GM21825 (cell line): ENCODE data around the gene ESYT2.

Experiments
- ATAC-seq: cut with Tn5 transposase; IDR thresholded peaks from one replicate; pipeline ENCODE4 v1.9.1; 2021; ENCODE audit warnings: mild to moderate bottlenecking, moderate library complexity; ENCODE audit not compliant: unreplicated experiment

ESYT2 gene

GRCh38 chr7:158804335-158804734, 25.0 kb downstream of the ESYT2 start:
- no peak for ATAC-seq

- no peak for ATAC-seq
Observed at GRCh38 chr7:158803367-158803969, 25.8 kb downstream of the ESYT2 start.

- no peak for ATAC-seq
Observed at GRCh38 chr7:158802535-158803366, 26.6 kb downstream of the ESYT2 start.

- ATAC-seq, result no peak
Observed at GRCh38 chr7:158798741-158799140, 30.6 kb downstream of the ESYT2 start.

GRCh38 chr7:158796667-158797066, 32.6 kb downstream of the ESYT2 start:
- ATAC-seq, result no peak

GRCh38 chr7:158795272-158795671, 34.0 kb downstream of the ESYT2 start:
- no peak for ATAC-seq

- ATAC-seq, result no peak
Observed at GRCh38 chr7:158791107-158791506, 38.2 kb downstream of the ESYT2 start.

- no peak for ATAC-seq
Observed at GRCh38 chr7:158789842-158790241, 39.5 kb downstream of the ESYT2 start.

- no peak for ATAC-seq
Observed at GRCh38 chr7:158786898-158787297, 42.4 kb downstream of the ESYT2 start.

- ATAC-seq, result no peak
Observed at GRCh38 chr7:158784270-158784669, 45.0 kb downstream of the ESYT2 start.

GRCh38 chr7:158783595-158783994, 45.7 kb downstream of the ESYT2 start:
- no peak for ATAC-seq

- ATAC-seq, result no peak
Observed at GRCh38 chr7:158782761-158783401, 46.4 kb downstream of the ESYT2 start.

GRCh38 chr7:158781974-158782664, 47.2 kb downstream of the ESYT2 start:
- ATAC-seq, result no peak

- ATAC-seq, result no peak
Observed at GRCh38 chr7:158781217-158781973, 47.9 kb downstream of the ESYT2 start.

- ATAC-seq, result no peak
Observed at GRCh38 chr7:158779061-158780000, 50.0 kb downstream of the ESYT2 start.

- no peak for ATAC-seq
Observed at GRCh38 chr7:158778471-158778870, 50.8 kb downstream of the ESYT2 start.

- ATAC-seq, result no peak
Observed at GRCh38 chr7:158777793-158778192, 51.5 kb downstream of the ESYT2 start.

- ATAC-seq, result no peak
Observed at GRCh38 chr7:158776474-158776873, 52.8 kb downstream of the ESYT2 start.

- no peak for ATAC-seq
Observed at GRCh38 chr7:158774952-158775351, 54.4 kb downstream of the ESYT2 start.

- no peak for ATAC-seq
Observed at GRCh38 chr7:158772916-158773315, 56.4 kb downstream of the ESYT2 start.
